Mucosa of descending colon (tissue), 3 donors: ENCODE data around the gene FAM184B. TPM values are rescaled to one million over a fixed set of nuclear protein-coding genes. Genes with fewer than 3 reads are reported as not detected.

Experiments used
- ATAC-seq: fragments of 200-7000 bp; cut with Tn5 transposase; one replicate; pipeline ENCODE4 v1.9.1; 2020; ENCODE audit warnings: mild to moderate bottlenecking, moderate library complexity
- DNase-seq, 3 donors: peaks; one replicate each; pipeline ENCODE4 v3.0.0-alpha.2; 2020
- H3K36me3 ChIP-seq: fragments of 200-600 bp; one replicate; pipeline ENCODE4 v1.8.0; 2021; ENCODE audit warnings: low read depth, mild to moderate bottlenecking
- H3K4me1 ChIP-seq: fragments of 200-600 bp; one replicate; pipeline ENCODE4 v1.8.0; 2021; ENCODE audit warnings: low read depth, mild to moderate bottlenecking
- H3K4me3 ChIP-seq: fragments of 200-600 bp; one replicate; pipeline ENCODE4 v1.8.0; 2021; ENCODE audit warnings: mild to moderate bottlenecking
- H3K9me3 ChIP-seq: fragments of 200-600 bp; one replicate; pipeline ENCODE4 v1.8.0; 2021; ENCODE audit warnings: mild to moderate bottlenecking
- intact Hi-C, 2 donors: fragments of 100-400 bp; cut with DNase I in 1 of 2; cut with micrococcal nuclease in 1 of 2; formaldehyde crosslinking; loops; one replicate each; pipeline versions ENCODE4 v1.11.0 to v1.11.1; 2022; cut with DNase I, micrococcal nuclease
- total RNA-seq, 3 donors: library from RNA; stranded (reverse); fragmentation: NEBNext Ultra II Directional in 2 of 3; extraction: Animal tissue kit (Norgen Biotek cat#: 25700) in 2 of 3; gene quantifications; one replicate each; pipeline versions ENCODE4 v1.2.1 to v1.2.4, GENCODE V29; 2021 to 2023
- TF ChIP-seq, protein P1 (sequence below): fragments of 200-600 bp; IDR thresholded peaks from one replicate; pipeline ENCODE4 v1.8.0; 2022; ENCODE audit warnings: antibody characterized with exemption, mild to moderate bottlenecking
- donor health status: DM: no; HTN: no; CAD: no; lungs with moderate emphysema.
- donor health status: DM: no; HTN: no; CAD: no.
- donor health status: DM: no; HTN: yes; CAD: no.

Gene FAM184B
- total RNA-seq, 3 donors from 2014 or later, result 0.13 to 0.61 (median 0.41) TPM

DNA sequence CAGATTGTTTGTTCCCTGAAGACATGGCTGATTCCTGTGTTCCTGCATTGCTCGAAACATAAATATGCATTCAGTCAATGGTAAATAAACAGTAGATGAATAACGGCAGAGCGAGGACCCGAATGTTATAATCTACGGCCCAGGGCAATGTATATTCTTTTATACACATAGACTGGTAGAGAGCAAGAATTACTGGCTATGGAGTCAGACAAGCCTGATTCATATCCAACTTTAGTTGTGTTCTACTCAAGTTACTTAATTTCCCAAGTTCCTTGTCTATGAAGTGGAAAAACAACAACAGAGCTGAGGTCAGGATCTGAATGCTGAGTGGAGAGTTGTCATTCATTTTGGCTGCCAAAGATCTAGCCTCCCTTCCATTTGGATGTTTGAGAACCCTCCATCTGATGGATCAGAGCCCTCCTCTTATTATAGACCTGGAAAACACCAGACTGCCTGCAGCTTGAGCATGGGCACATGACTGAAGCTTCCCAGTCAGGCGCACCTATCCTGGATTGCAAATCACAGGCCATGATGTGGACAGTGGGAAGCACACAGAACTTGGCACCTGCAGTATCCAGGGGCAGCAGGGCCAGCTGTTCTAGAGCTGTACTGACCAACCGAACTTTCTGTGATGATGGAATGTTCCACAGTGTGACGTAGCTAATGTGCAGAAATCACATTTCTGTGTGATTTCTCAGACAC, 80.1 kb downstream of the FAM184B start:
- TF ChIP-seq, protein P1, sequence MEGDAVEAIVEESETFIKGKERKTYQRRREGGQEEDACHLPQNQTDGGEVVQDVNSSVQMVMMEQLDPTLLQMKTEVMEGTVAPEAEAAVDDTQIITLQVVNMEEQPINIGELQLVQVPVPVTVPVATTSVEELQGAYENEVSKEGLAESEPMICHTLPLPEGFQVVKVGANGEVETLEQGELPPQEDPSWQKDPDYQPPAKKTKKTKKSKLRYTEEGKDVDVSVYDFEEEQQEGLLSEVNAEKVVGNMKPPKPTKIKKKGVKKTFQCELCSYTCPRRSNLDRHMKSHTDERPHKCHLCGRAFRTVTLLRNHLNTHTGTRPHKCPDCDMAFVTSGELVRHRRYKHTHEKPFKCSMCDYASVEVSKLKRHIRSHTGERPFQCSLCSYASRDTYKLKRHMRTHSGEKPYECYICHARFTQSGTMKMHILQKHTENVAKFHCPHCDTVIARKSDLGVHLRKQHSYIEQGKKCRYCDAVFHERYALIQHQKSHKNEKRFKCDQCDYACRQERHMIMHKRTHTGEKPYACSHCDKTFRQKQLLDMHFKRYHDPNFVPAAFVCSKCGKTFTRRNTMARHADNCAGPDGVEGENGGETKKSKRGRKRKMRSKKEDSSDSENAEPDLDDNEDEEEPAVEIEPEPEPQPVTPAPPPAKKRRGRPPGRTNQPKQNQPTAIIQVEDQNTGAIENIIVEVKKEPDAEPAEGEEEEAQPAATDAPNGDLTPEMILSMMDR, result no peak
- peaks cover 12% of the 10 kb centered on the region for H3K4me1 ChIP-seq
- ATAC-seq (no peak), DNase-seq (no peak)
- H3K36me3 ChIP-seq, result no peaks in the 10 kb centered on the region
- H3K9me3 ChIP-seq, result peaks cover 5% of the 10 kb centered on the region
- intact Hi-C loops, result no loop called here
- no peak overlapping the region for H3K4me3 ChIP-seq

GRCh38 chr4:17699380-17699779, 82.0 kb downstream of the FAM184B start:
- TF ChIP-seq, protein P1, result no peak
- ATAC-seq, result no peak

GRCh38 chr4:17698116-17698515, 83.3 kb downstream of the FAM184B start:
- peak; percentile 62 for ATAC-seq
- Histone ChIP-seq H3K4me3 (no peak overlapping the region), H3K9me3 (peaks cover 5% of the 10 kb centered on the region), H3K4me1 (no peaks in the 10 kb centered on the region), H3K36me3 (no peaks in the 10 kb centered on the region)
- TF ChIP-seq, protein P1, result no peak
- DNase-seq, result no peak
- intact Hi-C loops, result no loop called here

More at GRCh38 chr4:17699380-17699779, 82.0 kb downstream of the FAM184B start:
- H3K9me3 ChIP-seq, result peaks cover 5% of the 10 kb centered on the region
- peaks cover 11% of the 10 kb centered on the region for H3K4me1 ChIP-seq
- H3K36me3 ChIP-seq, result no peaks in the 10 kb centered on the region
- intact Hi-C loops, result no loop called here
- no peak for DNase-seq
- no peak overlapping the region for H3K4me3 ChIP-seq

DNA sequence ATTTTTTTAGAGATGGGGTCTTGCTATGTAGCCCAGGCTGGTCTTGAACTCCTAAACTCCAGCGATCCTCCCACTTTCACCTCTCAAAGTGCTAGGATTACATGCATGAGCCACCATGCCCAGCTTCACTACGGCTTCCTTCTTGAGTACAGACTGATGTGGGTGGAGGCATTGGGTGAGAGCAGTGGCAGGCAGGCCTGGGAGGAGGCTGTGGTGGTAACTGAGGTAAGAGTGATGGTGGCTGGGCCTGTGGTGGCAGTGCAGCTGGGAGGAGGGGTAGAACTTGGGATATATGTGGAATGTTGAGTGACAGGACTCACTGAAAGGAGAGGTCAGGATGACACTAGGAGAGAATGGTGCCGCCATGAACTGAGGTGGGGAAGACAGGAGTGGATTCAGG, 86.1 kb downstream of the FAM184B start:
- no peak for ATAC-seq
- intact Hi-C loops, result no loop called here
- no peak overlapping the region for H3K4me3 ChIP-seq

DNA sequence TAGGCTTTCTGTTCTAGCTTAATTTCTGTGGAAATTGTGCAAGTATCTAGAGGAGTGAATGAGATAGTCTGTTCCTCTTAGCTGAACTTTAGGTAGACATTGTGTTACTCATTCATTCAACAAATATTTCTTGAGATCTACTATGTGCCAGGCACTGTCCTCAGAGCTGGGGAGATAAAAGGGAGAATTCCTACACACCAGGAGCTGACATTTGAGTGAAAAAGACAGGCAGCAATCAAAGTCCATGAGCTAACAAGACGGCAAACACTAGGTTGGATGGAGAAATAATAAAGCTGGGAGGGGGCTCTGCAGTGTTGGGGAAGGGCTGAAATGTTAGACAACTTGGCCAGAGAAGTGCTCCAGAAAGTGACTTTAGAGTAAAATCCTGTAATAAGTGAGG, 86.9 kb downstream of the FAM184B start:
- H3K4me3 ChIP-seq, result no peak overlapping the region
- H3K4me1 ChIP-seq, result no peaks in the 10 kb centered on the region
- TF ChIP-seq, protein P1, result no peak
- ATAC-seq (no peak), DNase-seq (no peak)
- H3K36me3 ChIP-seq, result no peaks in the 10 kb centered on the region
- intact Hi-C loops, result no loop called here
- peaks cover 4% of the 10 kb centered on the region for H3K9me3 ChIP-seq

More for the DNA sequence above, 86.1 kb downstream of the FAM184B start:
- Histone ChIP-seq H3K4me1 (no peaks in the 10 kb centered on the region), H3K36me3 (no peaks in the 10 kb centered on the region), H3K9me3 (peaks cover 5% of the 10 kb centered on the region)
- DNase-seq, result no peak
- TF ChIP-seq, protein P1, result no peak
